GM18861 (cell line): ENCODE measurements around the gene ARL16.

Source experiments
- ATAC-seq: cut with Tn5 transposase; IDR thresholded peaks from one replicate; pipeline ENCODE4 v1.9.1; 2021; ENCODE audit not compliant: unreplicated experiment

Gene ARL16

GRCh38 chr17:81647640-81648012 is 36.0 kb downstream of the ARL16 start:
- no peak for ATAC-seq

- ATAC-seq, result no peak
Measured at GRCh38 chr17:81646869-81647600, 36.6 kb downstream of the ARL16 start.

- ATAC-seq, result no peak
Measured at GRCh38 chr17:81644976-81645952, 38.3 kb downstream of the ARL16 start.

GRCh38 chr17:81644496-81644895 is 39.1 kb downstream of the ARL16 start:
- ATAC-seq, result no peak

- ATAC-seq, result no peak
Measured at GRCh38 chr17:81641825-81642489, 41.6 kb downstream of the ARL16 start.

GRCh38 chr17:81640011-81640410 is 43.6 kb downstream of the ARL16 start:
- ATAC-seq, result no peak

- ATAC-seq, result no peak
Measured at GRCh38 chr17:81638683-81639082, 44.9 kb downstream of the ARL16 start.

- ATAC-seq, result peak; percentile 77
Measured at GRCh38 chr17:81636505-81637288, 46.9 kb downstream of the ARL16 start, which contains the start of the genes NPLOC4 and TSPAN10. Gene NPLOC4 (minus strand): TSS chr17:81637112. CDS start chr17:81636930, 182 bp downstream. Gene TSPAN10 (plus strand): TSS chr17:81637196. CDS start chr17:81642413, 5,217 bp downstream.

GRCh38 chr17:81635973-81636504 is 47.6 kb downstream of the ARL16 start:
- ATAC-seq, result no peak

GRCh38 chr17:81635431-81635830 is 48.2 kb downstream of the ARL16 start:
- ATAC-seq, result no peak

- no peak for ATAC-seq
Measured at GRCh38 chr17:81631482-81631881, 52.1 kb downstream of the ARL16 start.
